SK-N-SH treated with all-trans-retinoic acid at 6 μM for 48 hours (cell line): Measurements from ENCODE around the gene RFC5.

Source experiments
- GLIS3 ChIP-seq: fragments of 250-450 bp; sonication (Bioruptor Pico); IDR thresholded peaks from 2 replicates; pipeline ENCODE4 v1.5.0; 2020; ENCODE audit warnings: mild to moderate bottlenecking, moderate library complexity
- PATZ1 ChIP-seq: fragments of 250-450 bp; sonication (Bioruptor Pico); IDR thresholded peaks from 2 replicates; pipeline ENCODE4 v1.8.0; 2020; ENCODE audit warnings: mild to moderate bottlenecking, moderate library complexity, borderline replicate concordance
- PPARA ChIP-seq: fragments of 250-450 bp; sonication (Bioruptor Pico); IDR thresholded peaks from 2 replicates; pipeline ENCODE4 v1.5.0; 2020; ENCODE audit warnings: mild to moderate bottlenecking, borderline replicate concordance
- SNAI2 ChIP-seq: fragments of 250-450 bp; sonication (Bioruptor Pico); IDR thresholded peaks from 2 replicates; pipeline ENCODE4 v1.5.0; 2020; ENCODE audit warnings: mild to moderate bottlenecking, moderate library complexity
- TOX ChIP-seq: fragments of 250-450 bp; sonication (Bioruptor Pico); IDR thresholded peaks from 2 replicates; pipeline ENCODE4 v1.8.0; 2021; ENCODE audit warnings: mild to moderate bottlenecking, moderate library complexity, borderline replicate concordance
- ZFP30 ChIP-seq: fragments of 450-650 bp; formaldehyde crosslinking; IDR thresholded peaks from 2 replicates; pipeline ENCODE4 v1.5.0; 2022; ENCODE audit warnings: mild to moderate bottlenecking, moderate library complexity
- ZNF565 ChIP-seq: fragments of 450-650 bp; formaldehyde crosslinking; conservative IDR thresholded peaks from 2 replicates; pipeline ENCODE4 v1.5.0; 2020; ENCODE audit warnings: low read depth, mild to moderate bottlenecking, moderate library complexity
- ZNF70 ChIP-seq: fragments of 450-650 bp; formaldehyde crosslinking; IDR thresholded peaks from 2 replicates; pipeline ENCODE4 v1.5.0; 2020; ENCODE audit warnings: mild to moderate bottlenecking, moderate library complexity
- ZNF8 ChIP-seq: fragments of 450-650 bp; formaldehyde crosslinking; IDR thresholded peaks from 2 replicates; pipeline ENCODE4 v1.5.0; 2020; ENCODE audit warnings: mild to moderate bottlenecking, moderate library complexity

GRCh38 chr12:118053071-118053985 lies 36.8 kb downstream of the RFC5 start:
- TF ChIP-seq SNAI2 (CRISPR knock-in tag) (no peak), ZNF70 (no peak), GLIS3 (no peak), ZFP30 (CRISPR knock-in tag) (no peak), TOX (CRISPR knock-in tag) (no peak), ZNF565 (CRISPR knock-in tag) (no peak), PATZ1 (no peak), ZNF8 (no peak), PPARA (CRISPR knock-in tag) (no peak)
